Esophagus (tissue), 2 donors: ENCODE data around the gene INSR. TPM values are rescaled to one million over a fixed set of nuclear protein-coding genes. Genes with fewer than 3 reads are reported as not detected.
A peak's percentile ranks its signal among the peaks of the same experiment; 100 is the strongest.

ENCODE experiments used
- H3K27ac ChIP-seq, 2 donors: one replicate each; pipeline ENCODE4 v1.5.1; 2013; ENCODE audit warnings: low read depth in 2 of 2, mild to moderate bottlenecking in 2 of 2, inconsistent platforms in 1 of 2, low read length in 1 of 2, moderate library complexity in 1 of 2
- H3K27me3 ChIP-seq, 2 donors: one replicate each; pipeline ENCODE4 v1.6.1; 2013; ENCODE audit warnings: low read length in 2 of 2, control low read depth in 1 of 2, mild to moderate bottlenecking in 1 of 2; ENCODE audit not compliant: insufficient read depth in 2 of 2, control insufficient read depth in 1 of 2
- H3K36me3 ChIP-seq, 2 donors: one replicate each; pipeline ENCODE4 v1.6.1; 2013; ENCODE audit warnings: low read length in 1 of 2; ENCODE audit not compliant: control insufficient read depth in 2 of 2, insufficient read depth in 2 of 2
- H3K4me1 ChIP-seq, 2 donors: one replicate each; pipeline ENCODE4 v1.6.1; 2013; ENCODE audit warnings: low read length in 1 of 2; ENCODE audit not compliant: control insufficient read depth in 2 of 2, insufficient read depth in 2 of 2
- H3K4me3 ChIP-seq, 2 donors: one replicate each; pipeline ENCODE4 v1.5.1; 2013; ENCODE audit warnings: low read length in 2 of 2, mild to moderate bottlenecking in 2 of 2, low read depth in 1 of 2, moderate library complexity in 1 of 2
- H3K9me3 ChIP-seq, 2 donors: one replicate each; pipeline ENCODE4 v1.6.1; 2013; ENCODE audit warnings: mild to moderate bottlenecking in 2 of 2, low read depth in 1 of 2, low read length in 1 of 2, moderate library complexity in 1 of 2; ENCODE audit not compliant: control insufficient read depth in 2 of 2, insufficient read depth in 1 of 2
- WGBS, 2 donors: extraction: QIAGEN DNeasy Blood & Tissue Kit; methylation state at CpG; one replicate each; pipeline ENCODE4 v1.1.7; 2013; 5-methylcytosine and 5-hydroxymethylcytosine counted together
- polyA plus RNA-seq, 2 donors: library from polyadenylated mRNA; stranded (reverse); fragments of 200-250 nt; gene quantifications; one replicate each; pipeline ENCODE4 v1.2.3, GENCODE V29; 2013
- donor health status: healthy with polysubstance abuse.
- donor health status: Bipolar disorder and iron deficiency.

INSR gene
- polyA plus RNA-seq, 2 donors: 2.2 to 3.3 TPM

DNA sequence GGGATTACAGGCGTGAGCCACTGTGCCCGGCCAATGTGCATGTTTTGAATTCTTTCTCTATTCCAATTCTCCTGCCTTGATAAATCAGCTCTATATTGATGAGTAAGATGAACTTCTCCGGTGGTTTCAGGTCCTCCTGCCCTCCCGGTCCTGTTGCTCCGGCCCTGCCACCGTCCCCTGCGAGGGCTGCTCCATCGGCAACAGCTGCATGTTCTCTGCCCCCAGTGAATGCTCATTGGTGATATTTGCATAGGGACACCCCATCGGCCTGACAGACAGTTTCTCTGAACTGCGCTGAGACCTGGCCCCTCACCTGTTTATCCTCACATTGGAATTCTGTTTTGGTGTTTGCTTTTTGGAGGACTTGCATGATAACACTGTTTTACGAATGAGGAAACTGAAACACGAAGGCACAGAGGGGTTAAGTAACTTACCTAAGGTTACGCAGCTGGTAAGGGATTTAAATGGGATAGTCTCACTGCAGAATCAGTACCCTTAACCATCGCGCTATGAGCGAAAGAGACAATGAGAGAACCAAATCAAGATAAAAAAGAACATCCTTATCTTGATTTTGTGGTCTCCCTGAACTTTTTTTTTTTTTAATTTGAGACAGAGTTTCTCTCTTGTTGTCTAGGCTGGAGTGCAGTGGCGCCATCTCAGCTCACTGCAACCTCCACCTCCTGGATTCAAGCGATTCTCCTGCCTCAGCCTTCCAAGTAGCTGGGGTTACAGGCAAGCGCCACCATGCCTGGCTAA lies 192.5 kb downstream of the INSR start:
- no peak overlapping the region for H3K4me3 ChIP-seq
- H3K36me3 ChIP-seq: no peaks in the 10 kb centered on the region
- no peak overlapping the region for H3K27ac ChIP-seq
- peaks cover 0 to 3% of the 10 kb centered on the region in 2 donors for H3K9me3 ChIP-seq
- H3K4me1 ChIP-seq: no peaks in the 10 kb centered on the region
- H3K27me3 ChIP-seq: no peaks in the 10 kb centered on the region
- WGBS, 2 donors: 48 to 49% methylated on average over 19 of the region's 19 CpGs

DNA sequence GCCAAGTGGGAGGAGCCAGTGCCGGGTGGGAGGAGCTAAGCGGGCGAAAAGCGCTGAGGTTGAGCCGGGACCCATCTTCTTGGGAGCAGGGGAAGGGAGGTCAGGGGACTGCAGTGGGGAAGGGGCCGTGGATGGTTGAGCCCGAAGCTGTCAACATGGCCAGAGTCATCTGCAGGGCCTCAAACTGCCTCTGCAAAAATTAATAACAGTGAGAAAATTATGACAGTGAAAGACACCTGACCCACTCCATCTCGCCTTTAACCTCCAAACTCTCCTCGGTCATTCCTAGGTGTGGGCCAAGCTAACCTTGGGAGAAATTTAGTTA lies 194.7 kb downstream of the INSR start:
- H3K27me3 ChIP-seq: no peaks in the 10 kb centered on the region
- H3K4me1 ChIP-seq: no peaks in the 10 kb centered on the region
- H3K9me3 ChIP-seq: peaks cover 0 to 3% of the 10 kb centered on the region in 2 donors
- no peaks in the 10 kb centered on the region for H3K36me3 ChIP-seq
- WGBS, 2 donors: 15% methylated on average over 9 of the region's 9 CpGs
- peak overlapping the region; percentile 63 to 69 for H3K4me3 ChIP-seq
- H3K27ac ChIP-seq: peak overlapping the region; percentile 93 to 98

DNA sequence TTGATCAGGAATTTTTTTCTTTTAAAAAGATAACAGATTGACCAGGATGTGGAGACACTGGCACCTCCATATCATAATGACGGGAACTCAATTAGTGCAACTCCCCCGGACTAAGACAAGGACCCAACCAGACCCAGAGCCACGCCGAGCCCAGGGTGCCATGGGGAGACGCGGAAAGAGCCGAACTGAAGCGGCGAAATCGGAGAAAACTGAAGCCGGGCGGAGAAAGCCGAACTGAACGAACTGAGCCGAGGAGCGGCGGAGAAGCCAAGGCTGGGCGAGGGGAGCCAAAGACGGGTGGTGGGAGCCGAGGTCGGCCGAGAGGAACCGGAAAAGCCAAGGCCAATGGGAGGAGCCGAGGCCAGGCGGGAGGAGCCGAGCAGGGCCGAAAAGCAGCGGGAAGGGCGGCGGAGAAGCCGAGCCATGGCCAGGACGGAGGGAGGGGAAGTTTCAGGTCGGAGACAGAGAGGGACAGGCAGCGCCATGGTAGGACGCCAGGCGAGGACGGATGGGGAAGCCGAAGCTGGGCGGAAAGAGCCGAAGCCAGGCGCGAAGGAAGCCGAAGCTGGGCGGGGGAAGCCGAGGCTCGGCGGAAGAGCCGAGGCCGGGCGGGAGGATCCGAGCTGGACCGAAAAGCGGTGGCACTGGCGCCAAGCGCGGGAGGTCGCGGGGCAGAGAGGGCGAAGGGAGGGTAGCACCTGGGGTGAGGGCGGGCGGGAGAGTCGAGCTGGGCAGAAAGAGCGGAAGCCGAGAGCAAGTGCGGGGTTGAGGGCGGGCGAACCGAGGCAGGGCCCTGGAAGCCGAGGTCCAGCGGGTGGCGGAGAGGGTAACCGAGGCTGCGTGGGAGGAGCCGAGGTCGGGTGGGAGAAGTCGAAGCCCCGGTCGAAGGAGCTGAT lies 195.3 kb downstream of the INSR start:
- H3K36me3 ChIP-seq: no peaks in the 10 kb centered on the region
- H3K4me1 ChIP-seq: no peaks in the 10 kb centered on the region
- H3K27me3 ChIP-seq: no peaks in the 10 kb centered on the region
- whole genome bisulfite sequencing, 2 donors: 0 to 1% methylated on average over 71 to 78 of the region's 78 CpGs
- H3K27ac ChIP-seq: peak overlapping the region; percentile 93 to 98
- peaks cover 0 to 3% of the 10 kb centered on the region in 2 donors for H3K9me3 ChIP-seq
- H3K4me3 ChIP-seq: peak overlapping the region; percentile 63 to 69

DNA sequence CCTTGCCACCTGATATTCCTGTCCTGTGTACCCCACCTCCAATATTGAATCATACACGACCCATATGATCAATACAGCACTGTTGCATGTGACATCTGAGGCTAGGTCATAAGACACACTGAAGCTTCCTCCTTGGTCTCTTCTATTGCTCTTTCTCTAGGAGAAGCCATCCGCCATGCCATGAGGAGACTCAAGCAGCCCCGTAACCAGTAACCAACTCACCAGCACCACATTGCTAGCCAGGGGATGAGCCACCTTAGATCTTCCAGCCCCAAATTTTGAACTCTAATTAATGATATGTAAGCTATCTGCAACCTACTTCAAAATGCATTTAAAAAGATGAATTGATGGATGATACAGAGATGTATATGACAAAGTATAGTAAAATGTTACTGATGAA lies 196.1 kb downstream of the INSR start:
- no peaks in the 10 kb centered on the region for H3K4me1 ChIP-seq
- no peaks in the 10 kb centered on the region for H3K36me3 ChIP-seq
- H3K9me3 ChIP-seq: peaks cover 0 to 3% of the 10 kb centered on the region in 2 donors
- WGBS, 2 donors: 95 to 97% methylated on average over 3 of the region's 3 CpGs
- no peak overlapping the region for H3K27ac ChIP-seq
- no peak overlapping the region for H3K4me3 ChIP-seq
- H3K27me3 ChIP-seq: no peaks in the 10 kb centered on the region

DNA sequence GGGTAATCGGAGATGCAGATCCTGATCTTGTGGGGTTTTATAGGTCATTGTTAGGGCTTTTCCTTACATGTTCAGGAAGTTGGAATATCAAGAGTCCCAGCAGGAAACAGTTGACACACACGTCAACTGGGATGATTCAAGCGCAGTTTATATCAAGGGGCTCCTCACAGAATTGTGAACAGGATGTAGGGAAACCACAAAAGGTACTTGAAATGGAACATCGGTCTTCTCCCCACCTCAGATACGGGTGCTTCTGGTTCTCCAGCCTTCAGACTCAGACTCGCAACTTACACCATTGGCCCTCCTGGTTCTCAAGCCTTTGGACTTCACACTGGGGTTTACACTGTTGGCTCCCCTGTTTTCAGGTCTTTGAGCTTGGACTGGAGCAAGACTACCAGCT lies 205.2 kb downstream of the INSR start:
- H3K4me1 ChIP-seq: no peaks in the 10 kb centered on the region
- peaks cover 0 to 3% of the 10 kb centered on the region in 2 donors for H3K36me3 ChIP-seq
- peaks cover 10 to 20% of the 10 kb centered on the region in 2 donors for H3K9me3 ChIP-seq
- H3K27me3 ChIP-seq: no peaks in the 10 kb centered on the region
- 87 to 89% methylated on average over 6 of the region's 6 CpGs for WGBS, 2 donors
- H3K4me3 ChIP-seq: no peak overlapping the region
- H3K27ac ChIP-seq: no peak overlapping the region

DNA sequence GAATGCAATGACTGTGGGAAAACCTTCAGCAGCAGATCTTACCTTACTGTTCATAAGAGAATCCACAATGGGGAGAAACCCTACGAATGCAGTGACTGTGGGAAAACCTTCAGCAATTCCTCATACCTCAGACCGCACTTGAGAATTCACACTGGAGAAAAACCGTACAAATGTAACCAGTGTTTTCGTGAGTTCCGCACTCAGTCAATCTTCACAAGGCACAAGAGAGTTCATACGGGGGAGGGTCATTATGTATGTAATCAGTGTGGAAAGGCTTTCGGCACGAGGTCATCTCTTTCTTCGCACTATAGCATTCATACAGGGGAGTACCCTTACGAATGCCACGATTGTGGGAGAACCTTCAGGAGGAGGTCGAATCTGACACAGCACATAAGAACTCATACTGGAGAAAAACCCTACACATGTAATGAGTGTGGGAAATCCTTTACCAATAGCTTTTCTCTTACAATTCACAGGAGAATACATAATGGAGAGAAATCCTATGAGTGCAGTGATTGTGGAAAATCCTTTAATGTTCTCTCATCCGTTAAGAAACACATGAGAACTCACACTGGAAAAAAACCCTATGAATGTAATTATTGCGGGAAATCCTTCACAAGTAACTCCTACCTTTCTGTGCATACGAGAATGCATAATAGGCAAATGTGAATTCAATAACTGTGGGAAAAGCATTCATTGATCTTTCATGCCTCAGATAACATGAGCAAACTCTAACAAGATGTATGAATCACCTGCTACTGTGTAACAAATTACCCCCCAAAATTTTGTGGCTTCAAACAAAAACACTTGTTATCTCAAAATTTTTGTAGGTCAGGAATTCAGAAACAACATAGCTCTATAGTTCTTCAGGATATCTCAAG lies 210.9 kb downstream of the INSR start:
- Histone ChIP-seq H3K27me3 (no peaks in the 10 kb centered on the region), H3K9me3 (peaks cover 32 to 42% of the 10 kb centered on the region in 2 donors), H3K4me1 (no peaks in the 10 kb centered on the region), H3K27ac (no peak overlapping the region), H3K4me3 (no peak overlapping the region), H3K36me3 (peaks cover 32 to 40% of the 10 kb centered on the region in 2 donors)
- WGBS, 2 donors: 97 to 98% methylated on average over 15 of the region's 15 CpGs

DNA sequence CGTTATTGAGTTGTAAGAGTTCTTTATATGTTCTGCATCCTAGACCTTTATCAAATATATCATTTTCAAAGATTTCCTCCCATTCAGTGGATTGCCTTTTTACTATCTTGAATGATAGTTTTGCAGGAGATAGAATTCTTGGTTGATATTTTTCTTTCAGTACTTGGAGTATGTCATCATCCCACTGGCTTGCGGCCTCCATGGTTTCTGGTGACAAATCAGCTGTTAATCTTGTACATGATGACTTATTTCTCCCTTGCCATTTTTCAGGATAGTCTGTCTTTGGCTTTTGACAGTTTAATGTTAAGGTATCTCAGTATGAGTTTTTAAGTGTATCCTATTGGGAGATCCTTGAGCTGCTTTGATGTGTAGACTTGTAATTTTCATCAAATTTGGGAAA lies 216.2 kb downstream of the INSR start:
- peaks cover 44 to 59% of the 10 kb centered on the region in 2 donors for H3K36me3 ChIP-seq
- WGBS, 2 donors: 97 to 98% methylated on average over 2 of the region's 2 CpGs
- no peak overlapping the region for H3K4me3 ChIP-seq
- H3K27ac ChIP-seq: no peak overlapping the region
- peaks cover 22 to 49% of the 10 kb centered on the region in 2 donors for H3K9me3 ChIP-seq
- no peaks in the 10 kb centered on the region for H3K27me3 ChIP-seq
- H3K4me1 ChIP-seq: no peaks in the 10 kb centered on the region

DNA sequence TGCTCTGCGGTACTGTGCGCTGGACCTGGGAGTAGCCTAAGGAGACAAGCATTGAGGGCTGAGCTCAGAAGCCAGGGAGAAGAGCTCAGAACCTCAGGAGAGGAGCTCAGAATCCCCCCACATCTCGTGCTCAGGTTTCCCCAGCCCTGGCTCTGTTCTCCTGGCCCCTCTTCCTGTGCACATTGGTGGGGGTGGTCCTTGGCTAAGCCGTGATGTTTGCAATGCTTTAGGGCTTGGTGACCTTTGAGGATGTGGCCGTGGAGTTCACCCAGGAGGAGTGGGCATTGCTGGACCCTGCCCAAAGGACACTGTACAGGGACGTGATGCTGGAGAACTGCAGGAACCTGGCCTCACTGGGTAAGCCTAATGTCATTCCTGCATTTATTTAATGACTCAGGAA lies 218.1 kb downstream of the INSR start:
- Histone ChIP-seq H3K4me3 (no peak overlapping the region), H3K4me1 (no peaks in the 10 kb centered on the region), H3K36me3 (peaks cover 33 to 49% of the 10 kb centered on the region in 2 donors), H3K9me3 (peaks cover 15 to 39% of the 10 kb centered on the region in 2 donors), H3K27ac (no peak overlapping the region), H3K27me3 (no peaks in the 10 kb centered on the region)
- 97 to 98% methylated on average over 6 of the region's 6 CpGs for WGBS, 2 donors

DNA sequence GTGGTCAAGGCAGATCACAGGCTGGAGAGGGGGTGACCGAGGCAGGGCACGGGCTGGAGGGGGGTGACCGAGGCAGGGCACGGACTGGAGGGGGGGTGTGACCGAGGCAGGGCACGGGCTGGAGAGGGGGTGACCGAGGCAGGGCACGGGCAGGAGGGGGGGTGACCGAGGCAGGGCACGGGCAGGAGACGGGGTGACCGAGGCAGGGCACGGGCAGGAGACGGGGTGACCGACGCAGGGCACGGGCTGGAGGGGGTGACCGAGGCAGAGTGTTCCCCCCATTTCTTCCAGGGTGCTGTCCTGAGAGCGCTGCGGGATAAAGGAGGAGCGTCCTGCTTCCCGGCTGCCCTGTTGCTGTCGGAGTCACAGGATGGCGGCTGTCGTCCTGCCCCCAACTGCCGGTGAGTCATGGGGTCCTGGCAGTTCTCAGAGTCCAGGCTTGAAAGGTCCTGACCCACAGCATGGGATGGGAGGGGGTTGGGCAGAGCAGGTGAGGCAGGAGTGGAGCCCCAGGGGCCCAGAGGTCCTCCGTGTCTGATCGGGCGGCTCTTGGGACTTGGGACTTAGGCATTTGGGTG lies 219.4 kb downstream of the INSR start:
- Histone ChIP-seq H3K9me3 (peaks cover 4 to 26% of the 10 kb centered on the region in 2 donors), H3K27me3 (no peaks in the 10 kb centered on the region), H3K4me1 (peaks cover 0 to 2% of the 10 kb centered on the region in 2 donors), H3K27ac (no peak overlapping the region), H3K4me3 (no peak overlapping the region), H3K36me3 (peaks cover 23 to 35% of the 10 kb centered on the region in 2 donors)
- WGBS, 2 donors: 96 to 98% methylated on average over 29 of the region's 29 CpGs
